GOT3 (cell line): Measurements from ENCODE around the gene PLRG1.

ENCODE experiments used
- DNase-seq: peaks from one replicate; lab custom pipeline; 2025; ENCODE audit warnings: mixed read lengths; lab: John Stamatoyannopoulos, UW

PLRG1 gene

DNA sequence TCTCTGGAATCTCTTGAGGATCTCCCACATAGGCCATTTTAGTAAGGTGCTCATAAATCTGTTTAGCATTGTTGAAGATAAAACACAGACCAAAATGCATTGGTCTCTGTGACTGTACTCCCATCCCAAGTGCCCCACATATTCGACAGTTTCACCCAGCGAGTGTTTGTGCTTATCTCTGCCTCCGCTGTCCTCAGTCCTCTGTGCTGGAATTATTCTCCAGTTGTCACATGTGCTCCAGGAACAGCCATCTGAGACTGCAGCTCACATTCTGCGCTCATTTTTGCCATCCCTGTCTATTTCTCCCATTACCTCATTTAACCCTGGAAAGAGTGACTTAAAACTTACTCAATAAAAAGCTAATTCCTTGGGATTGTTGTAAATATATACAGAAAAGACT, 31.0 kb downstream of the PLRG1 start:
- no peak for DNase-seq

DNA sequence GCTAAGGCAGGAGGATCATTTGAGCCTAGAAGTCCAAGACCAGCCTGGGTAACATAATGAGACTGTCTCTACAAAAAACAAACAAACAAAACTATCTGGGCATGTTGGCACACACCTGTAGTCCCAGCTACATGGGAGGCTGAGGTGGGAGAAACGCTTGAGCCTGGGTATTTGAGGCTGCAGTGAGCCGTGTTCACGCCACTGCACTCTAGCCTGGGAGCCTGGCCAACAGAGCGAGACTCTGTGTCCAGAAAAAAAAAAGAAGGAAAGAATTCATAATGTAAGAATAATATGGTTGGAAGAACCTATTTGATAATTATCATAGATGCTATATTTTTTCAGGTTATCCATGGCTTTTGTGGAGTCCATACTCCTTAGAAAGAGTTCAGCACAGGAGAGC, 32.6 kb downstream of the PLRG1 start:
- no peak for DNase-seq

DNA sequence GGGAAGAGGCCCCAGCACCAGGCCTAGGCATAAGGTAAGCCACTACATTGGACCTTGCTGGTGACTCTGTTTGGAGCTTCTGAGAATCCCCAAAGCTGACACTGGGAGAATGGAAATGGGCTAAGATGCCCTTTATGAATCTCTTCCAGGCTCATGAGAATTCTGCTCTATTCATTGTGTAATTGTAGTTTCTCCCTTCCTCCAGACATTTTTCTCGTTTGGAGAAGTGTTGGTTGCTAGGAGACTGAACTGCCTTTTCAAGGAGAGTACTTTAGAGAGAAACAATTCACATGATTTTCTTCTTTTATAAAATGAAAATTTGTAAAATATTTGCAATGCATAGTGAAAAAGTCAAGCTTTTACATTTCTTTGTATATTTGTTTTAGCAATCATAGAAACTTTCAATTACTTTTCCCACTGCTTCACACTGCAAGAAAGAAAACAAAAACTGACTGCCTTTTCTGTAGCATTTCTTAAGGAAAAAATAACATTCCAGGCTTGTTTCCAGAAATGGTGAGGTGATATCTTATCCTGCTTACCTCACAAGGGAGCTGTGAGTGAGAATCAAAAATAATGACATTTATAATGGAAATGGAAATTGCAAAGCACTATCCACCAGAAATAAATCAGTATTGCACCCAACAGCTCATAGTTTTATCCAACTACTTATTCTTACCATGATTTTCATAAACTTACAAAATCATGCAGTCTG, 33.7 kb downstream of the PLRG1 start:
- DNase-seq: no peak

DNA sequence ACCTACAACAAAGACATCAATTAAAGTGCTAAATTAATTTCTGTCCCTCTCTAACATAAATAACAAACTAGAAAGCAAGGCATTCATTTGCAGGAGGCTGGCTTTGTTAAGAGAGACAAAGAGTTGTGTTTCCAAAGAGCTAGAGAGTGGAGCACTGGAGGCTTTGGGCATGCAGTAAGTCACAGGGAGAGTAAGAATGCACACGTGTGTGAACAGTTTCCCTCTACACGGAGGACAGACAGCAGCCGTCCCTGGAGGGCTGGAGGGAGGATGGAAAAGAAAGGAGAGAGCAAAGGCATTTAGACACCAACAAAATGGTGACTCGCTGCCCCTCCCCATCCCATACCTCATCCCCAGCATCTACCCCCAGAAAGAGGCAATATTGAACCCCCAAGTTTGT, 38.2 kb downstream of the PLRG1 start:
- no peak for DNase-seq

DNA sequence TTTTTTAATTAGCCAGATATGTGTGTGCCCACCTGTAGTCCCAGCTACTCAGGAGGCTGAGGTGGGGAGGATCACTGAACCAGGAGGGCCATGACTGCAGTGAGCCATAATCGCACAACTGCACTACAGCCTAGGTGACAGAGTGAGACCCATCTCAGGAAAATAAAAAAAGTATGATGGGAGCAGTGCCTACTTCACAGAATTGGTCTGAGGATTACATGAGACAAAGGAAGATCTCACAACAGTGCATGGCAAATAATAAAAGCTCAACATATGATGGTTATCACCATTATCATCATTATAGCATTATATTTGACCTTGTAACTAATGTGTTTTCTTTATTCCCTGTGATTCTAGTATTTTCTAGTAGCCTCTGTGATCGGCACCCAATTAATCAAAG, 38.7 kb downstream of the PLRG1 start:
- no peak for DNase-seq

DNA sequence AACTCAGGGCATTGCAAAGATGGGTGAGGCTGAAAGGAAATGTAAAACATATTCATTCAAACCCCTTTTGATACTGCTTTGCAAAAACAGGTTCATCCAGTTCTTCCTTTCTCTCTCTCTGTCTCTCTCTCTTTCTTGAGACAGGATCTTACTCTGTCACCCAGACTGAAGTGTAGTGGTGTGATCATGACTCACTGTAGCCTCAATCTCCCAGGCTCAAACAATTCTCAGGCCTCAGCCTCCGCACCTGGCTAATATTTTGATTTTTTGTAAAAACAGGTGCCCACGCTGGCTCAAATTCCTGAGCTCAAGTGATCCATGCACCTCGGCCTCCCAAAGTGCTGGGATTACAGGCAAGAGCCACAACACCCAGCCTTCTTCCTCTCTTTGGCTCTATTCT, 43.0 kb downstream of the PLRG1 start:
- DNase-seq: no peak

DNA sequence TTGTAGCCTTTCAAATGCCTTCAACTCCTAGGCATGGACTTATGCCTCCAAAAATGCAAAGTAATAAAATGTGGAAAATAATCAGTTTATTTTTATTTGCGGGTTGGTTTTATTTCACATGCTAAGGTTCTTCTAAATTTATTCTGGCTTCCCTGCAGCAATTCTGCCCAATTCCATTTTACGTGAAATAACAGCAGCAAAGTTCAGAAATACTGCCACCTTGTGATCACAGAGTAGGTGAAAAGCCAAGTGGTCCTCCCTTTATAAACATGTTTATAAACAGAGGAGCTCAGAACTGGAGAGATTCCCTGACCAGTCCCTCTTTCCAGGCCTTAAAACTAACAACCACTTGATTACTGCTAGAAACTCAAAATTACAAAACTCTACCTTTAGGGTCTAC, 43.9 kb downstream of the PLRG1 start:
- no peak for DNase-seq

DNA sequence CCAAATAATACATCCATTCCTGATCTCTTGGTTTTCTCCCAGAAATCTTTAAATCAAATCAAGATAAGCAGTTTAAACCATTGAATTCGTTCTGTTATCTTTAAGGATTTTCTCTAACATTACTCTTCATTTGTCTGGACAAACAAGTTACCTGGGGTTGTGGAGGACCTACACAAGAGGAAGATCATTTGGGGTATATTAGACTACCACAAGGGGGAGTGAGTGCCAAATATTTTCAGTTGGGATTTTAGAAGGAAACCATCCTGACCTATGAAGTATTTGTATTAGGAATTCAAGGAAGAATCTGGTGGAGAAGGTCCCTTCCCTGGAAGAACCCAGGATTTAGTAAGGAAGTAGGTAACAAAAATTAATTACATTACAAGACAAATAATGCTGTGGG, 46.6 kb downstream of the PLRG1 start:
- DNase-seq: no peak

DNA sequence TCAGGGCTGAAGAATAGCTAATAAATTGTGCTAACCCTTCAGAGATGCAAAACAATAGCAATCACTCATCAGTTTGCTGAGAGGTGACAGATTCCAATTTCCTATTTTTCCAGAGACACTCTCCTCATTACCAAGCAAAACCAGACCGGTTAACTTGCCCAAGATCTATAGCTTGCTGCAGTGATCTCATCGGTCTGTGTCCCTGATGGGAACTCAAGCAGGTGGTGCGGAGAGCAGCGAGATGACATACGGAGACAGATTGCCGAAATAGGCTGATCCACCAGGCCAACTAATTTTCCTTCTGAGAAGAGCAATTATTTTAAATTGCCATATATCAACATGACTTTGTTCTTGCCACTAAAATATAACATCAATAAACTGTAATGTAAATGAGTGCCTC, 48.1 kb downstream of the PLRG1 start:
- DNase-seq: no peak

DNA sequence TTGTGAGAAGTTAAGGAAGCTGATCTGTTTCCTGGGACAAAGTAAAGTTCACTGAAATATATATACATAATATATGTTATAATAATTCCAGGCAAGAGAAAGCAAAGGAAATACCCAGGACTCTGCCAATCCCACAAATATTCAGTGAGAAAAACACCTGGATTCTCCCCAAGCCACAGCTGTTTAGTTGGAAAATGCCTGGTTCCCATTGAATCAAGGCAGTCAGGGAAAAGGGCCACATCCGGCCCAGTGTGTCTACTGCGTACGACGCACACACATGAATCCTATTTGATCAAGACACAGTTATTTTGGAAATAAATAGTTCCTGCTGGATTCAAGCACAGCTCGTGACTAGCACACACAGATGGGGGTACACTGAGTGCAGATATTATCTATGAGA, 52.3 kb downstream of the PLRG1 start:
- DNase-seq: no peak

DNA sequence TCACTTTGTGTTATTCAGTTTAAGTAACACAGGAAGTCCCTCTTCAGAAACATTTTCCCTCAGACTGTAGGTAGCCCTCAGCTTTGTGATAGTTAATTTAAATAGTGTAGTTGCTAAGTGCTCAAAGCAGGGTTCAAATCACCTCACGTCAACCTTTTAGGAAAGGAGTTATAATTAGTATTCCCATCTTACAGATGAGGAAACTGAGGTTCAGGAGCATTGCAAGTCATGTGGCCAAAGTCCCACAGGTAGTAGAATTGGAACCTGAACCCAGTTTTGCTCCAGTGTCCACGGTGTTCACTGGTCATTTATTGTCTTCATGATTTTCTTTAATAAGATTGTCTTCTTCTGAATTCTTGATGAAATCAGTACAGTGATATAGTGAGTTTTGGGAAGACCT, 54.3 kb downstream of the PLRG1 start:
- DNase-seq: no peak

DNA sequence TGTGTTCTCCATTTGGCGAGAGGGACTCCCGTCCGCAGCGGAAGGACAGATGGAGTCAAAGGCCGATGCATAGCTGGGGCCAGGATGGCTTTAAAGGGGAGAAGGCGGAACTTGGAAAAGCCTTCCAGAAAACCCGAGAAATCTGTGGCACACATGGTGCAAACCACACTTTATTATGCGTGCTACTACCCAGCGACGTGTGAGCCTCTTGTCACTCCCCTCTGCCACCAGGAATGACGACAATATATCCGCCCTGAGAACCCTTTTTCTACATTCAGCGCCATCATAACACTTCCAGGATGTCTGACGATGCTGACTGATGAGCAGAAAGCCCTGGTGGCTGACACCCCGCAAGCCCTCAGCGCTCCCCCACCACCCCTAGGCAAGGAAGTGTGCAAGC, 57.9 kb downstream of the PLRG1 start:
- no peak for DNase-seq

DNA sequence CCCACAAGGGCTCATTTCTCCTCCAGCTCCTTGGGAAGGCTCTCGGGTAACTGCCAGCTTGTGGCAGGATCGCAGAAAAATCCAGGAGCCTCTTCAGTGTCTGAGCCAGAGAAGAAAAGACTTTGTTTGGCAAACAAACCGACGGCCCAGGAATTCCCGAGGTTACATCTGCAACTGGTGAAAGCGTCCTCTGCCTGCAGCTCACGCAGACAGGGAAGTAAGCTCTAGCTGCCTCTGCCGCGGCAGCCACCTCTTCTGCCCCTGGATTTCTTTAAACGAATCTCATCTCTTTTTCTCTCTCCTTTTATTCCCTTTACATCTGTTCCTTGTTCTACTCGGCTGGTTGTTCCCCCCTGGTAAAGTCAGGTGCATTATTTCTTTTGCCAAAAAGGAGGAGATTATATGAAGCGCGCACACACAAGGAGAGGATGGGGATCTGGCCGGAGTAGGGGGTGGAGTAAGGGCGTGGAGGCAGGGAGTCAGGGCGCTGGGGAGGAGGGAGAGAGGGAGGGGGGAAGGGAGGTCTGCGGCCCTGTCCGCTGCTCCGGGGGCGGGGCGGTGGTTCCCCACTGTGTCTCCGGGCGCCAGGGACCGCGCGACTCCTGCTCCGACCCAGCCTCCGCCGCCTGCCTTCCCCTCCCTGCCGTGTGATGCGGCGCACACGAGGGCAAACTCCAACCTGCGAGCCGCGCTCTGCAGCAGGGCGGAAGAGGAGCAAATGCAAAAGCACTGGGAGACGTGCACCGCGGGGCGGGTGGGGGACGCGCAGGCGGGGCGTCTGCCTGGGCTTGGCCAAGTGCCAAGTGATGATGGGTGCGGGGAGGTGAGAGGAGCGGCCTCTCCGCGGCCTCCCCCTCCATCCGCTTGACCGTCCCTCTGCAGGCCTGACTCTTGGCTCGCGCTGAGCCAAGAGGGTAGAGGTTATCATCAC, 58.6 kb downstream of the PLRG1 start, which contains the start of gene DCHS2:
DCHS2 (minus strand) TSS at position 459 of the 931 bp plus-strand sequence; CDS start at position 15, 444 bp downstream.
- DNase-seq: peak; percentile 2

DNA sequence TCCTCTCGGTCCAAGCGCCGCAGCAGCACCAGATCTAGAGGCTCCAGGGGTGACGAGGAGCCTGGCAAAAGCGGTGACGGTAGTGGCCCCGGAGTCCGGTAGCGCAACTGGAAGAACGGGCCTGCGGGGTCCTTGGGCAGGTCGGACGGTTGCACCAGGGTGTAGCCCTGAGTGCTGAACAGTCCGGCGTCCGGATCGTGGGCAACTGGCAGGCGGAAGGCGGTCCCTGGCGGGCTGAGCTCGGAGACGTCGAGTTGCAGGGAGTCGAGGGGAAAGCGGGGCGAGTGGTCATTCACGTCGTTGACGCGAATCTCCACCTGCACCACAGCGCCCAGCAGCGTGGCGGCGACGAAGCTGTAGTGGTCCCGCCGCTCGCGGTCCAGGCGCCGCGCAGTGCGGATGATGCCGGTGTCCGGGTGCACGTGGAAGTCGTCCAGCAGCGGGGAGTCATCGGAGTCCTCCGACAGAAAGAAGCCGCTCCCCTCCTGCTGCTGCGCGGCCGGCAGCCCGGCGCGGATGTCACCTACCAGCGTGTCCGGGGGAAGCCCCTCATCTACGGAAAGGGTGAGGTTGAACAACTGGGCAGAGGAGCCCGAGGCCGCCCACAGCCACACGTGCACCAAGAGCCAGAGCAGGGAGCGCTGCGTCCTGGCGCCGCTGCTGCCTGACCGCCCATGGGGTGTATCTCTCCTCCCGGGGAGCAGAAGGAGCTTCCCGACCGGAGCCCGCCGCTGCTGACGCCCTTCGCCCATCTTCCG, 59.4 kb downstream of the PLRG1 start:
- DNase-seq: no peak

DNA sequence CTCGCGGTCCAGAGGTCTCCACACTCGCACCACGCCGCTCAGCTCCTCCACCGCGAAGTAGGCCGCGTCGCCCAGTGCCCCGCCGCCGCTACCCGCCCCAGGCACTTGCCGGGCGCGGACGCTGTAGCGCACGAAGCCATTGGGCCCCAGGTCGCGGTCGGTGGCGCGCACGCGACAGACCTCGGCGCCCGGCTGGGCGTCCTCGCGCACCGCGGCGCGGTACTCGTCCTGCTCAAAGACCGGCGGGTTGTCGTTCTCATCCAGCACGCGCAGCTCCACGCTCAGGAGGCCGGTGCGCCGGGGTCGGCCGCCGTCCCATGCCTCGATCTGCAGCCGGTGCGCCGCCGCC, 60.0 kb downstream of the PLRG1 start:
- DNase-seq: no peak

DNA sequence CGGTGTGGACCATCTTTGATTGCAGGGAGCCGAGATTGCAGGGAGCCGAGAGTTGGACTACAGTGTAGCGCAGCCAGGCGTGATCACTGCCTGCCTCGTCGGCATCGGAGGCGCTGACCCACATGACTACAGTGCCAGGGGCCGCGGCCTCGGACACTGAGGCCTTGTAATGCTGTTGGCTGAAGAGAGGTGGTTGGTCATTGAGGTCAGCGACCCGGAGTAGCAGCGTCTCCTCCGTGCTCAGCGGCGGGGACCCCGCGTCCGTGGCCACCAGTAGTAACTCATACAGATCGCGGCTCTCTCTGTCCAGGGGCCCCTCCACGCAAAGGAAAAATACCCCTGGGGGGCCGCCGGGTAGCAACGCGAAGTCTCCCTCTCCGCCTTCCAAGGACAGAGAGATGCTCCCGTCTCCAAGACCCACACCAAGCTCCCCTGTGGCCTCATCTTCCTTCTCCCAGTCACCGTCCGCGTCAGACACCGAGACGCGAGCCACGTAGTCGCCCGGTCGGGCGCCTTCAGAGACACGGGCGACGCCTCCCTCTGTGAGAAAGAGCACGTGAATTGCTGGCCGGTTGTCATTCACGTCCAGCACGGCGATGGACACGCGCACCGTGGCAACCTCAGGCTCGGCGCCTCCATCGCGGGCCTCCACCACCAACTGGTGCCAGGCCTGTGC, 60.5 kb downstream of the PLRG1 start:
- no peak for DNase-seq

DNA sequence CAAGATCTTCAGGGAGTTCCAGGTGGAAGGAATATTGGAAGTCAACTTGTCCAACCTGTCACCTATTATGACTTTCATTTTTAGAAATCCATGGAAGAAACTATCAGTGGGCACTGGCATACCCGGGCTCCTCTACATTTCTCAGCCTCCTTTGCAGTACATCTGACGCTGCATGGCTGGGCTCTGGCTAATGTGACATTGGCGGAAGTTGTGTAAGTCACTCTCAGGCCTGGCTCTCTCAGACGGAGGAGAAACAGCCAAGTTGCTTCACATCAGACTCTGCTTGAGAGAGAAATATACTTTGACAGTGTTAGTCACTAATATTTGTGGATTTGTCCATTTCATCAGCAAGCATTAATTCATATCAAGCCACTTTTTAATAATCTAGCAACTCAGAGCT, 63.1 kb downstream of the PLRG1 start:
- DNase-seq: no peak

DNA sequence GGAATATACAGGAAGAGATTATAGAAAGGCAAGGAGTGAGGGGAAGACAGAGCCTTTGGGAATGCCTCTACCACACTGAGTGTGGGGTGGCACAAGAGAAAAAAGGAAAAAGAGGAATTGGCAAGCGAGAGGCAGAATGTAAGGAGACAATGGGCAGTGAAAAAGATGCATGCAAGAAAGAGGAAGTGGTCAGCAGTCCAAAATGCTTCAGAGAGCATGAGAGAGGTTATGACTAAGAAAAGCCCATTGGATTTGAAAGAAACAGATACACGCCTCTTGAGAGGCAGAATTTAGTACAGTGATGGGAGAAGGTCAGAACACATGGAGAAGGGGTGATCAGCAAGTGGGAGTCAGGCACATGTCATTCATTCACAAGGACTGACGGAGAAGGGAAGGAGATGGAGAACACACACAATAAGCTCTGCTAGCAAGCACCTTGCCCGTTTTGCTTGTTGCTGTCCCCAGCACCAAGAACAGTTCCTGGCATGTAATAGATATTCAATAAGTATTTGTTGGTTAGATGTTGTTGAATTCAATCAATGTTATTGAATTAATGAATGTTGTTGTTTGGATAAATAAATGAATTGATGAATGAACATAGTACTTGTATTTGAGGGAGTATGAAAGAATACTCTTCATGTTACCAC, 65.0 kb downstream of the PLRG1 start:
- no peak for DNase-seq
